ENCODE results near the gene SLC9B2. TPM values are rescaled to one million over a fixed set of nuclear protein-coding genes. Genes with fewer than 3 reads are reported as not detected.

SLC9B2 gene
- total and polyA plus RNA-seq, 7 donors, result 2.7 to 8.6 (median 4.2) TPM

DNA sequence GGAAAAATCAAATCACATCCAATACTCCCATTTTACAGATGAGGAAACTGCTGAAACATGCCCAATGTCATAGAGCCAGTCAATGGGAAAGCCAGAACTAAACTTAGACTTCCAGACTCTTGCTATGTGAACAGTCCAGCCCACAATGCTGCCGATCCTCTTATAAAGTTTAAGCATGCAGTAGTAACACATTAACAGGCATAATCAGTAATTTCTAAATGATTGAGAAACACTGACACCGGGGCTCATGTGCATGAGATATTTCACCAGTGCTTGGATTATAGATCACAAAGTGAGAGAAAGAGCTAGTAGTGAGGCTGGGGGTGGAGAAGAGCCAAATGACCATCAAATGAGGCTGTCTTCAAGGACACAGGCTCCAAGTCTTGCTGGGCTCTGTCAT, 20.6 kb upstream of the SLC9B2 start:
- no peak overlapping the region for H3K4me3 ChIP-seq
- WGBS, 3 donors, result 89 to 94% (median 90%) methylated on average over 2 of the region's 2 CpGs
- ATAC-seq, result no peak

DNA sequence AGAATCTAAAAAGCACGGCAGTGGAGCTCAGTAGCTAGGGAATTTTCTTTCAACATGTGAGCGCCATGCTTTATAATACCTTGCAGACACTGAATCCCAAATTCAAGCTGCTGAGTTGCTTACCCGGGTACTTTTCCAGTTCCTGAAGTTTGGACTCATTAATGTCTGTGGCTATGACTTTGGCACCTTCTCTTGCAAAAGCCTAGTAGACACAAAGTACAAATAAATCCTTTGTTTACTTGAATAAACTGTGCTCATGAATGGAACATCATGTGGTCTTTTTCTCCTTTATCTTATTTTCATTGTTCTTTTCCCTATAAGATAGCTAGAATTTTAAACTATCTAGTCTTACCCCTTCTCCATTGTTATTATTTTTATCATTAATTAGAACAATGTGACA, 18.5 kb upstream of the SLC9B2 start:
- intact Hi-C loops (cut with DNase I), result loop anchor here (5.0 to 10.0 kb wide), 7 partner anchors 48 to 663 kb away; partner anchors contain the start of genes CISD2 (in 1 of the 2) and NFKB1 (in 1 of the 2)
- no peak for ATAC-seq
- TF ChIP-seq, protein P1, sequence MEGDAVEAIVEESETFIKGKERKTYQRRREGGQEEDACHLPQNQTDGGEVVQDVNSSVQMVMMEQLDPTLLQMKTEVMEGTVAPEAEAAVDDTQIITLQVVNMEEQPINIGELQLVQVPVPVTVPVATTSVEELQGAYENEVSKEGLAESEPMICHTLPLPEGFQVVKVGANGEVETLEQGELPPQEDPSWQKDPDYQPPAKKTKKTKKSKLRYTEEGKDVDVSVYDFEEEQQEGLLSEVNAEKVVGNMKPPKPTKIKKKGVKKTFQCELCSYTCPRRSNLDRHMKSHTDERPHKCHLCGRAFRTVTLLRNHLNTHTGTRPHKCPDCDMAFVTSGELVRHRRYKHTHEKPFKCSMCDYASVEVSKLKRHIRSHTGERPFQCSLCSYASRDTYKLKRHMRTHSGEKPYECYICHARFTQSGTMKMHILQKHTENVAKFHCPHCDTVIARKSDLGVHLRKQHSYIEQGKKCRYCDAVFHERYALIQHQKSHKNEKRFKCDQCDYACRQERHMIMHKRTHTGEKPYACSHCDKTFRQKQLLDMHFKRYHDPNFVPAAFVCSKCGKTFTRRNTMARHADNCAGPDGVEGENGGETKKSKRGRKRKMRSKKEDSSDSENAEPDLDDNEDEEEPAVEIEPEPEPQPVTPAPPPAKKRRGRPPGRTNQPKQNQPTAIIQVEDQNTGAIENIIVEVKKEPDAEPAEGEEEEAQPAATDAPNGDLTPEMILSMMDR (IDR thresholded peaks at IDR 0.05), result no peak
- Histone ChIP-seq H3K36me3 (ENCODE audit: insufficient read depth in 1 of 2, low read depth in 1 of 2) (peaks cover 8 to 54% of the 10 kb centered on the region in 2 donors), H3K27me3 (ENCODE audit: insufficient read depth in 3 of 3, low read length in 2 of 3) (no peaks in the 10 kb centered on the region), H3K27ac (no peak overlapping the region), H3K9me3 (no peaks in the 10 kb centered on the region), H3K4me1 (peaks cover 15% of the 10 kb centered on the region), H3K4me3 (no peak overlapping the region)
- WGBS, 3 donors, result 66 to 83% (median 75%) methylated on average over 3 of the region's 3 CpGs
- no peak for DNase-seq

More for the DNA sequence above, 20.6 kb upstream of the SLC9B2 start:
- no peaks in the 10 kb centered on the region for H3K27me3 ChIP-seq (ENCODE audit: insufficient read depth in 3 of 3, low read length in 2 of 3)
- DNase-seq, result no peak
- H3K9me3 ChIP-seq, result no peaks in the 10 kb centered on the region
- H3K4me1 ChIP-seq, result peaks cover 15% of the 10 kb centered on the region
- TF ChIP-seq, protein P1 (IDR thresholded peaks at IDR 0.05), result no peak
- no peak overlapping the region for H3K27ac ChIP-seq
- peaks cover 0 to 33% of the 10 kb centered on the region in 2 donors for H3K36me3 ChIP-seq (ENCODE audit: insufficient read depth in 1 of 2, low read depth in 1 of 2)
- intact Hi-C loops (cut with DNase I), result loop anchor here (5.0 to 10.0 kb wide), 7 partner anchors 50 to 665 kb away; partner anchors contain the start of genes CISD2 (in 1 of the 2) and NFKB1 (in 1 of the 2)

DNA sequence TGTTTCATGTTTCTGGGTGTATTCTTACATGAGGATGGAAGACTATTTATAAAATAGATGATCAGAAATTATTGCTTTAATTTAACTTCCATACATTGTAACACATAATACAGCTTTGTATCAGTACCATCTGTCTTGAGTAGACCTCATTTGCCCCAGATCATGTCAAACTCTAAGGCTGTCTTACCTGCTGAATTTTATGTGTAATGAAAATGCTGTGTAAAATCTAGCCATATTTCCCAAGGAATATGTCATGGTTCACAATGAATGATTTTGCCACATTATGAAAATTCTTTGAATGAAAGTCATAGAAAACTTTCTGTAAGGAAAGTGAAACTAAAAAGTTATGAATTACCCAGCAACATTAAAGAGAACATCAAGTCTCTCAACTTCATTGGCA, 15.7 kb upstream of the SLC9B2 start:
- Histone ChIP-seq H3K9me3 (no peaks in the 10 kb centered on the region), H3K27me3 (ENCODE audit: insufficient read depth in 3 of 3, low read length in 2 of 3) (no peaks in the 10 kb centered on the region), H3K4me3 (no peak overlapping the region), H3K36me3 (ENCODE audit: insufficient read depth in 1 of 2, low read depth in 1 of 2) (peaks cover 8 to 79% of the 10 kb centered on the region in 2 donors), H3K27ac (no peak overlapping the region), H3K4me1 (no peaks in the 10 kb centered on the region)
- ATAC-seq (no peak), DNase-seq (no peak)
- intact Hi-C loops (cut with DNase I), result loop anchor here (10.0 kb wide), 3 partner anchors 47 to 587 kb away; partner anchors contain the start of genes CISD2 (in 1 of the 2) and NFKB1 (in 1 of the 2)
- TF ChIP-seq, protein P1 (IDR thresholded peaks at IDR 0.05), result no peak

DNA sequence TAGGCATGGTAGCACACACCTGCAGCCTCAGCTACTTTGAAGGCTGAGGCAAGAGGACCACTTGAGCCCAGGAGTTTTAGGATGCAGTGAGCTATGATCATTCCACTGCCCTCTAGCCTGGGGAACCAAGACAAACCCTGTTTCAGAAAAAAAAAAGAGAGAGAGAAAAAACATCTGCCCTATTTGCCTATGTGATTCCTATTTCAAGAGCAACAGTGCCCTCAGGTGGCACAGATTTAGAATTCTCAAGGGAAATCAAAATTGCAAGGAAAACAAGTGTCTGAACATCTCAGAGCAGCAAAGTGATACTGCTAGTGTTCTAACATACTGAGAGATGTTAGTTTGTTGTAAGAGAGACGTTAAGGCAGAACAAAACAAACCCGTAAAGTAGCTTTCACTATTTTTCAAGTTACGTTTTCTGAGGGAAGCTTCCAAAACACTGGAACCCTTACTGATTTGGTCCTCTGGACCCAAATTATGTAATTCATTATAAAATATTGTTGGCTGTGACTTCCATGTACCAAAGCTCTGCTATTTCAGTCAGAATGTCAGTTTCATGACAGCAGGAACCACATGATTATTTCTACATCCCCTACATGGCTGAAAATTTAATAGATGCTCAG, 15.2 kb upstream of the SLC9B2 start:
- intact Hi-C loops (cut with DNase I), result loop anchor here (10.0 kb wide), 3 partner anchors 47 to 587 kb away; partner anchors contain the start of genes CISD2 (in 1 of the 2) and NFKB1 (in 1 of the 2)
- ATAC-seq, result peak in 3 of 4 donors; percentile 25 to 66 (median 42)
- no peak for DNase-seq
- no peaks in the 10 kb centered on the region for H3K27me3 ChIP-seq (ENCODE audit: insufficient read depth in 3 of 3, low read length in 2 of 3)
- TF ChIP-seq, protein P1 (IDR thresholded peaks at IDR 0.05), result peak; percentile 53
- no peak overlapping the region for H3K27ac ChIP-seq
- H3K9me3 ChIP-seq, result no peaks in the 10 kb centered on the region
- no peaks in the 10 kb centered on the region for H3K4me1 ChIP-seq
- H3K4me3 ChIP-seq, result no peak overlapping the region
- WGBS, 3 donors, result 68 to 71% (median 70%) methylated on average over 3 of the region's 3 CpGs
- H3K36me3 ChIP-seq (ENCODE audit: insufficient read depth in 1 of 2, low read depth in 1 of 2), result peaks cover 8 to 85% of the 10 kb centered on the region in 2 donors

Measured in psoas muscle (tissue), 8 donors.